GM18519 (cell line): ENCODE measurements around the gene DRAM1.
A peak's percentile ranks its signal among the peaks of the same experiment; 100 is the strongest.
"Not testable (repeated sequence)": the region's sequence is repeated elsewhere in the genome, so short reads cannot be mapped to it uniquely, and the experiment has no call there.

Experiments used
- ATAC-seq: cut with Tn5 transposase; IDR thresholded peaks from one replicate; pipeline ENCODE4 v1.9.1; 2021; ENCODE audit warnings: mild to moderate bottlenecking, moderate library complexity; ENCODE audit not compliant: unreplicated experiment, low FRiP score

The DRAM1 gene

DNA sequence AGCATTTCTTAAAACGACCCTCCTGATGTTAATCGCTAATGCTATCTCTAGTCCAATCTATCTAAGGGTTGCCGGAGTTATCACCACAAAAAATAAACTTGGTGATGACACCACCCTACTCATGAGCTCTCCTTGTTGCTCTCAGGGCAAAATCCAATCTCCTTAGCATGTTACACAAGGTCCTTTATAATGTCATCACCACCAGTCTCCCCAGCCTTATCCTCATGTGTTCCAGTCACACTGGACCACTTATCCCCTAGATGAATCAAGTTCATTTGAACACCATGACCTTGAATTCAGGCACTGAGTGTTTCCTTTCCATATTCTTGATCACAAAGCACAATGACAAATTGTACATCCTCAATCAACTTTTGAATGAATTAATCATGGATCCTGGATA lies 19.0 kb upstream of the DRAM1 start:
- no peak for ATAC-seq

DNA sequence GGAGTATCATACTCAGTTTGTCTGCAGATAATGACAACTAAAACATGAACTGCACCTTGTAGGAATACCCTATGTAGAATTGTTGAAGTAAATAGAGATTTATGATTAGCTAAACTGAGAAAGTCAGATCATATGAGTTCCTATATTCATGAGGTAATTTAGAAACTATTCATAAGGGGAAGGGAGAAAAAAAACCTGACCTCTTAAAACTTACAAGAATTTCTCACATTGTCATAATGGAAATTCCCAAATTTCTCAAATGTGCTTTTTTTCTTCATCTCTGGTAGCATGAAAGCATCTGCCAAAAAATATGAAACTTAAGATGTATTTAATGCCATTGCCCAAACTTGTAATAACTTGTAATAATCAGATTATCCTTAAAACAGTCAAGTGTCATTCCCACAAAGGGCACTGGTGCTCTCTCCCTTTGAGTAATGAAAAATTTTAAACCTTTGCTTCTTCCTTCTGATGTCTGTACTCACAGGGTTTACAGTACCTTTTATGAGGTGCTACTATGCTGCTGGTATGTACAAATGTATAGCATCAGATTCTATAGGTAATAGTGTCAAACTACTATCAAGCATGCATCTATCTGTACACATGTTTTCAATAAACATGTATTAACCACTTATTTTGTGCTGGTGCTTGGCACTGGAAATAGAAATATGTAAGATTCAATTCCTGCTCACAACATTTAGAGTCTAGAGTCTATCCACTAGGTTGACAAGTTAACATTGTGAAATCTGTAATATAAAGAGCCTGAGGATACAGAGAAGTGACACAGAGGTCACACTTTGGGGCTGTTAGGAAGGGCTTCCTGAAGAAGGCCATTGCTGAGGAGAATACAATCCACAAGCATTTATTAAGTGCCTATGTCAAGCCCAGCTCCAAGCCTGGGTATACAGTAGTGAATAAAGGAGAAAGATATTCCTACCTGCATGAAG lies 17.4 kb upstream of the DRAM1 start:
- no peak for ATAC-seq

DNA sequence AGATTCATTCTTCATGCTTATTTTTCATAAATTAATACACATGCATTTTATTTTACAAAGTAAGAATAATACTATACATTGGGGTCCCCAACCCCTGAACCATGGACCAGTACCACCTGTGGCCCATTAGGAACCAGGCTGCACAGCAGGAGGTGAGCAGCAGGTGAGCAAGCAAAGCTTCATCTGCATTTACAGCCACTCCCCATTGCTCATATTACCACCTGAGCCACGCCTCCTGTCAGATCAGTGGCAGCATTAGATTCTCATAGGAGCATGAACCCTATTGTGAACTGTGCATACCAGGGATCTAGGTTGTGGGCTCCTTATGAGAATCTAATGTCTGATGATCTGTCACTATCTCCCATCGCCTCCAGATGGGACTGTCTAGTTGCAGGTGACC lies 15.7 kb upstream of the DRAM1 start:
- ATAC-seq, result not testable (repeated sequence)

DNA sequence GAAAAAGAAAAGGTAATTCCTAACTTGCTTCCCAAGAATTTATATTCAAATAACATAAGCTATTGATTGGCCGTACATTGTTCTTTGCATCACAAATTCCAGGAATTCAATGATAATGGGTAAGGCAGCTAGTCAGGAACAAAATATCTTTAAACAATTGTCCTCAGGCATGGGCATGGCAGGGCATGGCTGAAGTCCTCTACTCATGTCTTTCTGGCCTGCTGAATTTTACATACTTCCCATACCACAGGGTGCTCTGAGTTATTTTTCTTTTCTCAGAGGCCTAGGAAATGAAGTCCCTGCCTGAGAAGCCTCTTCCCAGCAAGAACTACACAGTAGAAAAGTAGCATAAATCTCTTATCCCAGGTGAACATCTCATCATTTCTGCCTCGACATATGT lies 15.1 kb upstream of the DRAM1 start:
- ATAC-seq, result no peak

DNA sequence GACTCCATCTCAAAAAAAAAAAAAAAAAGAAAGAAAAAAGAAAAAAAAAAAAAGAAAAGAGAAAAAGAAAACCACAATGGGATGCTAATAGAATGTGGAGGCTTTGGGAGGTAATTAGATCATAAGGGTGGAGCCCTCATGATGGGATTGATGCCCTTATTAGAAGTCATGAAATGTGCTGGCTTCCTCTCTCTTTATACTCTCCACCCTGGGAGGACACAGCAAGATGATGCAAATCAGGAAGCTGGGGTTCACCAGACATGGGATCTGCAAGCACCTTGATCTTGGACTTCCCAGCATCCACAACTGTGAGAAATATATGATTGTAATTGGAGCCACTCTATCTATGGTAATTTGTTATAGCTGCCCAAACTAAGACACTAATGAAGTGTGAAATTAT lies 13.4 kb upstream of the DRAM1 start:
- ATAC-seq, result no peak

DNA sequence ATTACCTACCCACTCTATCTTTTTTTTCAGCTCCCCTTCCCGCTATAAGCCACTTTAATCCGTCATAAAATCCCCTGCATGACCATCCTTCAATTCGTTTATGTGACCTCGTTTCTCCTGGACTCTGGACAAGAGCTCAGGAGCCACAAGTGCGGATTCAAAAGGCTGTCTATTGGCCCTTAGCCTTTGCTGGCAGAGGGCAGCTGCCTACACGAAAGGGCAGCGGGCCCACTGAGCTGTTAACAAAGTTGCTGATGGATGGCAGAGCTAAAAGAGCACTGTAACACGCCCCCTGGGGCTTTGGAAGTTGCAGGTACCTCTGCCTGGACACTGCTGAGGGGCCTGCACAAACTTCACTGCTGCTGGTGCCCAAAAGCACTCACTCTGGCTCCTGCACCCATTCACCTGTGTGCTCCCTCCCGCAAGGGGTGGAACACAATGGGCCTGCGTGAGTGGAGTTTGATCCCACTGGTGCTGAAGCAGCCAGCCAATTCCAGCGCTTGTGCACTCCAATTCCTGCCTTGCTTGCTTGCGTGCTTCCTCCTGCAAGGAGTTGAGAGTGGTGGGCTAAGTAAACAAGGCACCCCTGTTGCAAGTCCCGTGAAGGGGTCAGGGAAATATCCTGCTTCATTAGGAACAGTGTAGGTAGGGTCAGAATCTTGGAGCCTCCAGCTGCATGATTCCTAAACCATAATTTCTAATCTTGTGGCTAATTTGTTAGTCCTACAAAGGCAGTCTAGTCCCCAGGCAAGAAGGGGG lies 10.6 kb upstream of the DRAM1 start:
- ATAC-seq, result no peak

DNA sequence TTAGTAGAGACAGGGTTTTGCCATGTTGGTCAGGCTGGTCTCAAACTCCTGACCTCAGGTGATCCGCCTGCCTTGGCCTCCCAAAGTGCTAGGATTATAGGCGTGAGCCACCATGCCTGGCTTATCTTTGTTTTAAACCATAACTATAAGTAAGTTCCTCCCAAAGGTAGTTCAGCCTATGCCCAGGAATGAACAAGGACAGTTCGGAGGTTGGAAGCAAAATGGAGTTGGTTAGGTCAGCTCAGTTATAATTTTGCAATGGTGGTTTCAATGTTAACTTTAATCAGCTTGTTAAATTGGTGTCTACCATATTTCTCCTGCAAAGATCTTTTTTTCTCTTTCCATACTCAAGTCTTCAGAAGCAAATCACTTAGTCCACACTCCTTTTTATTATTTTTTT lies 9.8 kb upstream of the DRAM1 start:
- ATAC-seq, result not testable (repeated sequence)

DNA sequence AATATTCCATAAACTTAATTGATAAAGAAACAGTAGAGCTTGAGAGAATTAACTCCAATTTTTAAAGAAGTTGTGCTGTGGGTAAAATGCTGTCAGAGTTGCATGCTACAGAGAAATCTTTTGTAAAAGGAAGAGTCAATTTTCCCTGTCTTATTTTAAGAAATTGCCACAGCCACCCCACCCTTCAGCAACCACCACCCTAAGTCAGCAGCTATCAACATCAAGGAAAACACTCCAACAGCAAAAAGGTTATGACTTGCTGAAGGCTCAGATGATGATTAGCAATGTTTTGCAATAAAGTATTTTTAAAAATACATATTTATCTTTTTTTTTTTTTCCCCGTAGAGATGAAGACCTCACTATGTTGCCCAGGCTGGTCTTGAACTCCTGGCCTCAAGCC lies 6.5 kb upstream of the DRAM1 start:
- no peak for ATAC-seq

DNA sequence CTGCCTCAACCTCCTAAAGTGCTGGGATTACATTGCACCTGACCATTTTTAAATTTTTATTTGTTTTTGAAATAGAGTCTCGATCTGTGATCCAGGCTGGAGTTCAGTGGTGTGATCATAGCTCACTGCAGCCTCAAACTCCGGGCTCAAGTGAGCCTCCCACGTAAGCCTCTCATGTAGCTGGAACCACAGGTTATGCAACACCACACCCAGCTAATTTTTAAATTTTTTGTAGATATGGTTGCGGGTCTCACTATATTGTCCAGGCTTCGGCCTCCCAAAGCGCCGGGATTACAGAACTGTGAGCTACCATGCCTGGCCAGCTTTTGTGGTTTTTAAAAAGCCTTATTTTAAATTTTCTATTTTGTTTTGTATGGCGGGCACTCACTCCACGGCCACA lies 2.2 kb upstream of the DRAM1 start:
- ATAC-seq, result no peak

DNA sequence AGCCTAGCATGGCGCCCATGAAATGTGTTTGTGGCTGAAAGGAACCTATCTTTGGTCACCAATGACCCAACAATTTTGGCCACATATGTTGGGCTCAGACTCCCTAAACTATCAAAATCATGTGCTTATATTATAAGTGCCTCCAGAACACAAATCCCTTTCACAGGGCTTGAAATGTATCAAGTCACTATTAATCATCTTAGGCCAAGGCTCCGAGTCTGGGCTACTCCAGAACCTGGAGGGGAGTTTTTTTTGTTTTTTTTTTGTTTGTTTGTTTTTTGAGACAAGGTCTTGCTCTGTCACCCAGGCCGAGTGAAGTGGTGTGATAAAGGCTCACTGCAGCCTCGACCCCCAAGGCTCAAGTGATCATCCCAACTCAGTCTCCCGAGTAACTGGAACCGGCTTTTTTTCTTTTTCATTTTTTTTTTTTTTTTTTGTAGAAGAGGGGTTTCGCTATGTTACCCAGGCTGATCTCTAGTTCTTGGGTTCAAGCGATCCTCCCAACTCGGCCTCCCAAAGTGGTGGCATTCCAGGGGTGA lies 989 bp upstream of the DRAM1 start:
- no peak for ATAC-seq

DNA sequence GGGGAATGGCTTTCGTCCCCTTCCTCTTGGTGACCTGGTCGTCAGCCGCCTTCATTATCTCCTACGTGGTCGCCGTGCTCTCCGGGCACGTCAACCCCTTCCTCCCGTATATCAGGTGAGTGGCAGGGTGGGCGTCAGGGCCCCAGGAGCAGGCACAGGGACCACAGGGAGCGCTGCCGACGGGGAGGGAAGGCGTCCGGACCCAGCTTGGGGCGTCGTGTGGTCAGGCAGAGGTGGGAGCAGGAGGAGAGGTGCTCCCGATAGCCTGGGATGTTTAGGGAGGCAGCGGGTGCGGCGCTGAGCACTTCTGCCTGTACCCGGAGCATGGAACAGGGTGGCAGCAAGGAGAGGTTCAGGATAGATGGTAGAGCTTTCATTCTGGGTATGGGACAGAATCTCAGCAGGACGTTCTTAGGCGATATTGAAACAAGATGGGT lies 444 bp downstream of the DRAM1 start:
- no peak for ATAC-seq

DNA sequence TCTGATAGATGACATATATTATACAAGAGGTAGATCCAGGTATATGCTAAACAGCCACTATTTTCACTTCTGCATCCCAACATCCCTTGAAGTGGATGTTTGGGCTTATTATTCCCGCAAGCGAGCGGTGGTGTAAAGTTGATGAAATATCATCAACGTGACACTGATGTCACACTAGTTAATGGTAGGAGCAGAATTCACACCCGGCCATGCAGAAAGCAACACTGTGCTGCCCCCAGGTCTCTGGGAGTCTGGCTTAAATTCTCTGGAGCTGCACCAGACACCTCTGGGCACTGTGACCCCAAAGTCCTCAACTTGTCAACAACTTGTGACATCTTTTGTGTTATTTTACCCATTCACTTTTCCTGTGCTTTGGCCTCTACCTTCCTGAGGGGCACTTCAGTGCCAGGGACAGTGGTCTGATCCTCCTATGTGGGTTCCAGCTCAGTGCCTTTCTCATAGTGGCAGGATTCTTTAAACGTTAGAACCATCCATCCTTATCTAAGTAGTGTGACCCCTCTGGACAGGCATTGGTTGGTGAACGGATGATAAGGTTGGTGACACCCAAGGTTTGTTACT lies 952 bp downstream of the DRAM1 start:
- no peak for ATAC-seq

DNA sequence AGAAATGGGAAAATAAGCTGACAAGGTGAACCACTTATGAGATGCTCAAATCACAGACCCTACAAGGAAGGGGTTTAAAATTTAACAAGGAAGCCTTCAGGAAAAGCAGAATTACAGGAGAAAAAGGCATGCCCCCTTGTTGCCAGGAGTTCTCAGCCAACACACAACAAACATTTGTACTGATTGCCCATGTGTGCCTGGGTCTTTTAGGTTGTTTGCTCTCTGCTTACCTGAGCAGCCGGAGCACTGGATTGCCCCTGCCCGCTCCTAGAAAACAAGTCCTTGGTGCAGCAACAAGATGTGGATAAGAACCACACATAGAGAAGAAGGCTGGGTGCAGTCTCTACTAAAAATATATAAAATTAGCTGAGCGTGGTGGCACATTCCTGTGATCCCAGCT lies 3.4 kb downstream of the DRAM1 start:
- ATAC-seq, result no peak

DNA sequence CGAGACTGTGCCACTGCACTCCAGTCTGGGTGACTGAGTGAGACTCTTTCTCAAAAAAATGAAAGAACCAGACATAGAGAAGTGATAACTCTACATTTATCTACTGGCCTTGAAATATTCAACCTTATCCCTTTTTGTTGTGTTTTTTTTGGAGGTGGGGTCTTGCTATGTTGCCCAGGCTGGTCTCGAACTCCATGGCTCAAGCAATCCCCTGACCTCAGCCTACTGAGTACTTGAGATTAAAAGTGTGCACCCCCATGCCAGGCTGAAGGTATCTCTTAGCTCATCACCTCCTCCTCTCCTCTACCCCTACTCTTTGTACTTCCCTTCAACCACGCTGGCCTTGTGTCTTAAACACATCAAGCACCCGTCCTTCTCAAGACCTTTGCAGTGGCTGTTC lies 3.8 kb downstream of the DRAM1 start:
- ATAC-seq, result no peak

DNA sequence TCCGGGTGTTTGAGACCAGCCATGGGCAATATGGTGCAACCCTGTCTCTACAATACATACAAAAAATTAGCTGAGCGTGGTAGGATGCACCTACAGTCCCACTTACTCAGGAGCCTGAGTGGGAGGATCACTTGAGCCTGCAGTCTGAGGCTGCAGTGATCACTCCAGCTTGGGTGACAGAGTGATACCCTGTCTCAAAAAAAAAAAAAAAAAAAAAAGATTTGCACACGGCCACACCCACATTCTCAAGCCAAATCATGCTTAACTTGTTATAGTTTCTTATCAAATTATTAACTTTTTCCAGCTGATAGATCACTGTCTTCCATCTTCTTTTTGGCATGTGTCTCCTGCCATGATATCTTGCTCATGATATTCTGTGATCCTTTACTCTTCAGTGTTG lies 6.8 kb downstream of the DRAM1 start:
- no peak for ATAC-seq

DNA sequence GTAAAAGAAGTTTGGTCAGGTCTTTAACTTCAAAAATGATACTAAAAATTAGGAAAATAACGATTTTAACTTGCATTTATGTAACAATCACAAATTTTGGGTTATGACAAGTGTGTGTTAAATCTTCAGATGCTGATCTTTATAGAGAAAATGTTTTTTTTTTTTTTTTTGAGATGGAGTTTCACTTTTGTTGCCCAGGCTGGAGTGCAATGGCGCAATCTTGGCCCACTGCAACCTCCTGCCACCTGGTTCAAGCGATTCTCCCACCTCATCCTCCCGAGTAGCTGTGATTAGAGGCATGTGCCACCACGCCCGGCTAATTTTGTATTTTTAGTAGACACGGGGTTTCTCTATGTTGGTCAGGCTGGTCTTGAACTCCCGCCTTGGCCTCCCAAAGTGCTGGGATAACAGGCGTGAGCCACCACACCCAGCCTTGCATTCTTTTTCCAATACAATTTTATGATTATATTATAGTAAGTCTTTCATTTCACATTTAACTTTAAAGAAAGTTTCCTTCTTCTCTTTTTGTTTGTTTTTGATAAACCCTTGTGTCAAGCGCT lies 7.5 kb downstream of the DRAM1 start:
- not testable (repeated sequence) for ATAC-seq

DNA sequence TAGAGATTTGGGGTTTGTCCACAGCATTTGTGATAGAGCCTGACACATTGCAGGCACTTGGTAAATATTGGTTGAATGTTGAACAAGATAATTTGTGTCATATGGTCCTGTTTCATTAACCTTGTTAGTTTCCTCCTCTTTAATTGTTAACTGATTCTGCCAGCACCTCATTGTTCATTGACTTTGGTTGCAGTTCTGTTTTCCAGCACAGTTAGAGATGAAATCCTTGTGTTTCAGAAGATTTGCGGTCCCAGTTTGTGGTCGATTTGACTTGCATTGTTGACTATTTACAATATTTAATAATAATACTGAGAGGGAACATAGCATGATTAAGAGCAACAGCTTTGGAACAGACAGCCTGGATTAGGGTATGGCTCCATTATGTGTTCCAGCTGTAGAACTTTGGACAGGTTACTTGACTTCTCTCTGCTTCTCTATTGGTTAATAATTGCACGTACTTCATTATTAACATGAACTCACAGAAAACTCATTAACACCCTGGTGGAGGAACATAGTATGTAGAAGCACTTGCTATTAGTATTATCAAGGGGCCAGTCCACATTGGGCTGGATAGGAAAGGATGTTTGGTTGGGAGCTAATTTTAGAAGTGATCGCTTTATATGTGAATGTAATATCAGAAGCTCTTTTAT lies 8.7 kb downstream of the DRAM1 start:
- ATAC-seq, result no peak

DNA sequence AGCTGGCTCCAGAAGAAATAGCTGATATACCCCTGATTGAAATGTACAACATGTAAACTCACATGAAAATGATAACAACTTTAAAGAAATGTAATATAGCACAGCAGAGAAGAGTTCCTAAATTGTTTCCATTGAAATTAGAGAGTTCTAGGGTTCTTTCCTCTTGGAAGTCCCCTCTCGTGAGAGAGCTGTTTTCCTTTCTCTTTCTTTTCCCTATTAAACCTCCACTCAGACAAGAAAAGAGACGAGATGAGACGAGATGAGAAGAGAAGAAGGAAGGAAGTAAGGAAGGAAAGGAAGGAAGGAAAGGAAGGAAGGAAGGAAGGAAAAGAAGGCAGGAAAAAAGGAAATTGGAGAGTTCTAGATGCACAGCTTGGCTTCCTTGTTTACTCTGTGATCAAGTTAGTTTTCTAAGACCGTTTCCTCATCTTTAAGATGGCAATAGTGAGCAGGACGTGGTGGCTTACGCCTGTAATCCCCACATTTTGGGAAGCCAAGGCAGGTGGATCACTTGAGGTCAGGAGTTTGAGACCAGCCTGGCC lies 11.9 kb downstream of the DRAM1 start:
- no peak for ATAC-seq

DNA sequence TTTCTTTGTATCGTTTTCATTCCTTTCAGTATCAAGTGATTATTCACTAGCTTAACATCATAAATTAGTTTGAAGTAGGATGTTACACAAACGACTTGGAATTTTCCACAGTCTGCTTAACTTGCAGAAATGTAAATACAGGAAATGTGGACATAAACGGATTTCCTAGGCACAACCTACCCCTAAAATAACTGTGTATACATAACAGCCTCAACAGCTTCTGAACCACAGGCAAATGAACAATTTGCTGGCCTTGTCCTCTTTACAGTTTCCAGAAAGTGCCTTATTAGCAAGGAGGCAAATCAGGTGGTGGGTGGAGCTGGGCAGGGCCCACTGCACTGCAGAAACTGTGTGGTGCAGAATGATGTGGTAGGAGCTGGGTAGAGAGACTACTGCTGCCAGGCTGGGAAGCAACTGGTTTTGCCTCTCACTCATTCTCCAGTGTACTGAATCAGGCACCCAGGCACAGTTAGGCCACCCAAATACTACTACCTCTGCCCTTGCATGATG lies 14.1 kb downstream of the DRAM1 start:
- ATAC-seq, result peak; percentile 85

DNA sequence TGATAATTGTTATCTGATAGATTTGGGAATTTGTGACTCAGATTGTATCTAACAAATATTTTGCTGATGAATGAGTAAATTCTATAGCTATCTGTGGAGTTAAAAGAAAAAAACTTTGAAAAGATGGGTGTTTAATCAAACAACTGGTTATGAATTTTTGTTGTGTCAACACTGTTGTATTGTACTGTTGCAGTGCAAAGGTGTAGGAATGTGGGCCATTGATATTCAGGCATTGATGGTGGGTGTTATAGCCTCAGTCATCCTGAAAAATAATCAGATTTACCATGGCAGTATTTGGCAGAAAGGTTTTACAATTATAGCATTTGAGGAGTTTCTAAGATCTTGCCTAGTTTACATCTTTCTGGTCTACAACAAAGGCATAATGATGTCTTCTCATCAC lies 15.4 kb downstream of the DRAM1 start:
- ATAC-seq, result no peak
